ENCODE results near the gene RAP1GDS1. TPM values are rescaled to one million over a fixed set of nuclear protein-coding genes. Genes with fewer than 3 reads are reported as not detected.

The RAP1GDS1 gene
- total and polyA plus RNA-seq, 2 donors: 23.6 to 41.6 TPM

- no peaks in the 10 kb centered on the region for H3K9me3 ChIP-seq (ENCODE audit: control insufficient read depth in 2 of 2, insufficient read depth in 1 of 2, low read length in 1 of 2)
- 97% methylated on average over 5 of the region's 5 CpGs for WGBS
- no peaks in the 10 kb centered on the region for H3K4me1 ChIP-seq (ENCODE audit: control insufficient read depth in 2 of 2, insufficient read depth in 2 of 2, low read length in 2 of 2)
- no peak overlapping the region for H3K27ac ChIP-seq (ENCODE audit: low read depth in 1 of 2, low read length in 1 of 2)
- H3K36me3 ChIP-seq (ENCODE audit: control insufficient read depth in 2 of 2, insufficient read depth in 2 of 2, low read length in 1 of 2): peaks cover 16 to 49% of the 10 kb centered on the region in 2 donors
- DNase-seq (ENCODE audit: low read depth in 6 of 9, low spot score in 9 of 9): no peak
- no peak overlapping the region for H3K4me3 ChIP-seq (ENCODE audit: low read length in 2 of 2)
- H3K27me3 ChIP-seq (ENCODE audit: control insufficient read depth in 2 of 2, insufficient read depth in 1 of 2, low read length in 1 of 2): no peaks in the 10 kb centered on the region
Measured at GRCh38 chr4:98421111-98421510, 159.9 kb downstream of the RAP1GDS1 start.

- DNase-seq (ENCODE audit: low read depth in 6 of 9, low spot score in 9 of 9): no peak
- H3K9me3 ChIP-seq (ENCODE audit: control insufficient read depth in 2 of 2, insufficient read depth in 1 of 2, low read length in 1 of 2): no peaks in the 10 kb centered on the region
- H3K27ac ChIP-seq (ENCODE audit: low read depth in 1 of 2, low read length in 1 of 2): no peak overlapping the region
- H3K27me3 ChIP-seq (ENCODE audit: control insufficient read depth in 2 of 2, insufficient read depth in 1 of 2, low read length in 1 of 2): no peaks in the 10 kb centered on the region
- H3K4me1 ChIP-seq (ENCODE audit: control insufficient read depth in 2 of 2, insufficient read depth in 2 of 2, low read length in 2 of 2): no peaks in the 10 kb centered on the region
- peaks cover 16 to 47% of the 10 kb centered on the region in 2 donors for H3K36me3 ChIP-seq (ENCODE audit: control insufficient read depth in 2 of 2, insufficient read depth in 2 of 2, low read length in 1 of 2)
- no peak overlapping the region for H3K4me3 ChIP-seq (ENCODE audit: low read length in 2 of 2)
- WGBS: 97% methylated on average over 4 of the region's 4 CpGs
Measured at GRCh38 chr4:98423009-98423408, 161.8 kb downstream of the RAP1GDS1 start.

GRCh38 chr4:98430708-98431403, 169.7 kb downstream of the RAP1GDS1 start:
- Histone ChIP-seq H3K9me3 (ENCODE audit: control insufficient read depth in 2 of 2, insufficient read depth in 1 of 2, low read length in 1 of 2) (no peaks in the 10 kb centered on the region), H3K27me3 (ENCODE audit: control insufficient read depth in 2 of 2, insufficient read depth in 1 of 2, low read length in 1 of 2) (no peaks in the 10 kb centered on the region), H3K4me3 (ENCODE audit: low read length in 2 of 2) (no peak overlapping the region), H3K36me3 (ENCODE audit: control insufficient read depth in 2 of 2, insufficient read depth in 2 of 2, low read length in 1 of 2) (peaks cover 9 to 16% of the 10 kb centered on the region in 2 donors), H3K27ac (ENCODE audit: low read depth in 1 of 2, low read length in 1 of 2) (no peak overlapping the region), H3K4me1 (ENCODE audit: control insufficient read depth in 2 of 2, insufficient read depth in 2 of 2, low read length in 2 of 2) (no peaks in the 10 kb centered on the region)
- WGBS: 94% methylated on average over 4 of the region's 4 CpGs
- DNase-seq (ENCODE audit: low read depth in 6 of 9, low spot score in 9 of 9): no peak

GRCh38 chr4:98433691-98434090, 172.5 kb downstream of the RAP1GDS1 start:
- Histone ChIP-seq H3K36me3 (ENCODE audit: control insufficient read depth in 2 of 2, insufficient read depth in 2 of 2, low read length in 1 of 2) (peaks cover 9 to 18% of the 10 kb centered on the region in 2 donors), H3K9me3 (ENCODE audit: control insufficient read depth in 2 of 2, insufficient read depth in 1 of 2, low read length in 1 of 2) (no peaks in the 10 kb centered on the region), H3K4me1 (ENCODE audit: control insufficient read depth in 2 of 2, insufficient read depth in 2 of 2, low read length in 2 of 2) (no peaks in the 10 kb centered on the region), H3K27me3 (ENCODE audit: control insufficient read depth in 2 of 2, insufficient read depth in 1 of 2, low read length in 1 of 2) (no peaks in the 10 kb centered on the region), H3K27ac (ENCODE audit: low read depth in 1 of 2, low read length in 1 of 2) (no peak overlapping the region), H3K4me3 (ENCODE audit: low read length in 2 of 2) (no peak overlapping the region)
- WGBS: 96% methylated on average over 1 of the region's 1 CpG
- no peak for DNase-seq (ENCODE audit: low read depth in 6 of 9, low spot score in 9 of 9)

- H3K36me3 ChIP-seq (ENCODE audit: control insufficient read depth in 2 of 2, insufficient read depth in 2 of 2, low read length in 1 of 2): peaks cover 9 to 21% of the 10 kb centered on the region in 2 donors
Measured at GRCh38 chr4:98434816-98435215, 173.6 kb downstream of the RAP1GDS1 start.

GRCh38 chr4:98444371-98444770, 183.2 kb downstream of the RAP1GDS1 start:
- no peak overlapping the region for H3K4me3 ChIP-seq (ENCODE audit: low read length in 2 of 2)
- peaks cover 9 to 38% of the 10 kb centered on the region in 2 donors for H3K36me3 ChIP-seq (ENCODE audit: control insufficient read depth in 2 of 2, insufficient read depth in 2 of 2, low read length in 1 of 2)
- H3K9me3 ChIP-seq (ENCODE audit: control insufficient read depth in 2 of 2, insufficient read depth in 1 of 2, low read length in 1 of 2): no peaks in the 10 kb centered on the region
- H3K27ac ChIP-seq (ENCODE audit: low read depth in 1 of 2, low read length in 1 of 2): no peak overlapping the region
- DNase-seq (ENCODE audit: low read depth in 6 of 9, low spot score in 9 of 9): no peak
- peaks cover 30 to 39% of the 10 kb centered on the region in 2 donors for H3K4me1 ChIP-seq (ENCODE audit: control insufficient read depth in 2 of 2, insufficient read depth in 2 of 2, low read length in 2 of 2)
- no peaks in the 10 kb centered on the region for H3K27me3 ChIP-seq (ENCODE audit: control insufficient read depth in 2 of 2, insufficient read depth in 1 of 2, low read length in 1 of 2)

More at GRCh38 chr4:98434816-98435215, 173.6 kb downstream of the RAP1GDS1 start:
- Histone ChIP-seq H3K4me3 (ENCODE audit: low read length in 2 of 2) (no peak overlapping the region), H3K9me3 (ENCODE audit: control insufficient read depth in 2 of 2, insufficient read depth in 1 of 2, low read length in 1 of 2) (no peaks in the 10 kb centered on the region), H3K27ac (ENCODE audit: low read depth in 1 of 2, low read length in 1 of 2) (no peak overlapping the region), H3K27me3 (ENCODE audit: control insufficient read depth in 2 of 2, insufficient read depth in 1 of 2, low read length in 1 of 2) (no peaks in the 10 kb centered on the region), H3K4me1 (ENCODE audit: control insufficient read depth in 2 of 2, insufficient read depth in 2 of 2, low read length in 2 of 2) (no peaks in the 10 kb centered on the region)
- 98% methylated on average over 6 of the region's 6 CpGs for WGBS
- DNase-seq (ENCODE audit: low read depth in 6 of 9, low spot score in 9 of 9): no peak

- WGBS: 8% methylated on average over 10 of the region's 10 CpGs
Measured at GRCh38 chr4:98446499-98447375, 185.6 kb downstream of the RAP1GDS1 start.

GRCh38 chr4:98447648-98448047, 186.5 kb downstream of the RAP1GDS1 start:
- 86% methylated on average over 5 of the region's 5 CpGs for WGBS
- H3K36me3 ChIP-seq (ENCODE audit: control insufficient read depth in 2 of 2, insufficient read depth in 2 of 2, low read length in 1 of 2): peaks cover 5 to 16% of the 10 kb centered on the region in 2 donors
- no peak overlapping the region for H3K4me3 ChIP-seq (ENCODE audit: low read length in 2 of 2)
- H3K9me3 ChIP-seq (ENCODE audit: control insufficient read depth in 2 of 2, insufficient read depth in 1 of 2, low read length in 1 of 2): no peaks in the 10 kb centered on the region
- H3K27ac ChIP-seq (ENCODE audit: low read depth in 1 of 2, low read length in 1 of 2): peak overlapping the region in 1 of 2 donors; percentile 10
- peak in 1 of 9 donors; percentile 20 for DNase-seq (ENCODE audit: low read depth in 6 of 9, low spot score in 9 of 9)
- peaks cover 31 to 40% of the 10 kb centered on the region in 2 donors for H3K4me1 ChIP-seq (ENCODE audit: control insufficient read depth in 2 of 2, insufficient read depth in 2 of 2, low read length in 2 of 2)
- no peaks in the 10 kb centered on the region for H3K27me3 ChIP-seq (ENCODE audit: control insufficient read depth in 2 of 2, insufficient read depth in 1 of 2, low read length in 1 of 2)

More at GRCh38 chr4:98446499-98447375, 185.6 kb downstream of the RAP1GDS1 start:
- Histone ChIP-seq H3K4me3 (ENCODE audit: low read length in 2 of 2) (no peak overlapping the region), H3K4me1 (ENCODE audit: control insufficient read depth in 2 of 2, insufficient read depth in 2 of 2, low read length in 2 of 2) (peaks cover 31 to 40% of the 10 kb centered on the region in 2 donors), H3K27ac (ENCODE audit: low read depth in 1 of 2, low read length in 1 of 2) (peak overlapping the region; percentile 27 to 69), H3K9me3 (ENCODE audit: control insufficient read depth in 2 of 2, insufficient read depth in 1 of 2, low read length in 1 of 2) (no peaks in the 10 kb centered on the region), H3K36me3 (ENCODE audit: control insufficient read depth in 2 of 2, insufficient read depth in 2 of 2, low read length in 1 of 2) (peaks cover 9 to 25% of the 10 kb centered on the region in 2 donors), H3K27me3 (ENCODE audit: control insufficient read depth in 2 of 2, insufficient read depth in 1 of 2, low read length in 1 of 2) (no peaks in the 10 kb centered on the region)
- peak in 4 of 9 donors; percentile 26 to 66 (median 27) for DNase-seq (ENCODE audit: low read depth in 6 of 9, low spot score in 9 of 9)

- DNase-seq (ENCODE audit: low read depth in 6 of 9, low spot score in 9 of 9): peak in 7 of 9 donors; percentile 23 to 82 (median 60)
- no peak overlapping the region for H3K4me3 ChIP-seq (ENCODE audit: low read length in 2 of 2)
- peaks cover 0 to 10% of the 10 kb centered on the region in 2 donors for H3K36me3 ChIP-seq (ENCODE audit: control insufficient read depth in 2 of 2, insufficient read depth in 2 of 2, low read length in 1 of 2)
- peak overlapping the region in 1 of 2 donors; percentile 59 for H3K27ac ChIP-seq (ENCODE audit: low read depth in 1 of 2, low read length in 1 of 2)
- H3K9me3 ChIP-seq (ENCODE audit: control insufficient read depth in 2 of 2, insufficient read depth in 1 of 2, low read length in 1 of 2): no peaks in the 10 kb centered on the region
- H3K27me3 ChIP-seq (ENCODE audit: control insufficient read depth in 2 of 2, insufficient read depth in 1 of 2, low read length in 1 of 2): no peaks in the 10 kb centered on the region
- peaks cover 31 to 40% of the 10 kb centered on the region in 2 donors for H3K4me1 ChIP-seq (ENCODE audit: control insufficient read depth in 2 of 2, insufficient read depth in 2 of 2, low read length in 2 of 2)
Measured at GRCh38 chr4:98448908-98449307, 187.7 kb downstream of the RAP1GDS1 start.
